GM19035 (cell line): ENCODE measurements around the gene PPP6R1.

Experiments used
- ATAC-seq: cut with Tn5 transposase; IDR thresholded peaks from one replicate; pipeline ENCODE4 v1.9.1; 2021; ENCODE audit not compliant: unreplicated experiment

Gene PPP6R1

DNA sequence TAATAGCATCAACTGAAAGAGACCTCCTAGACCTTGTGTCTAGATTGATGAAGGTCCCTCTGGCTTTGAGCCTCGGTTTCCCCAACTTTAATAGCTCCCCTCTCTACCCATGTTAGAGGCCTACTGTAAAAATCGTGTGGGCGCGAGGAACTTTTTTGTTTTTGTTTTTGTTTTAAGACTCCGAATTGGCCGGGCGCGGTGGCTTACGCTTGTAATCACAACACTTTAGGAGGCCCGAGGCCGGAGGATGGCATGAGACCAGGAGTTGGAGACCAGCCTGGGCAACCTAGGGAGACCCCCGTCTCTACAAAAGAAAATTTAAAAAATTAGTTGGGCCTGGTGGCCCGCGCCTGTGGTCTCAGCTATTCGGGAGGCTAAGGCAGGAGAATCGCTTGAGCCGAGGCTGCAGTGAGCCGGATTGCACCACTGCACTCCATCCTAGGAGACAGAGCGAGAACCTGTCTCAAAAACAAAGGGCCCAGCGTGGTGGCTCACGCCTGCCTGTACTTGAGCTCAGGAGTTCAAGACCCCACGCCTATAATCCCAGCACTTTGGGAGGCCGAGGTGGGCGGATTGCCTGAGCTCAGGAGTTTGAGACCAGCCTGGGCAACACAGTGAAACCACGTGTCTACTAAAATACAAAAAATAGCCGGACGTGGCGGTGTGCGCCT is 858 bp upstream of the PPP6R1 start:
- no peak for ATAC-seq

DNA sequence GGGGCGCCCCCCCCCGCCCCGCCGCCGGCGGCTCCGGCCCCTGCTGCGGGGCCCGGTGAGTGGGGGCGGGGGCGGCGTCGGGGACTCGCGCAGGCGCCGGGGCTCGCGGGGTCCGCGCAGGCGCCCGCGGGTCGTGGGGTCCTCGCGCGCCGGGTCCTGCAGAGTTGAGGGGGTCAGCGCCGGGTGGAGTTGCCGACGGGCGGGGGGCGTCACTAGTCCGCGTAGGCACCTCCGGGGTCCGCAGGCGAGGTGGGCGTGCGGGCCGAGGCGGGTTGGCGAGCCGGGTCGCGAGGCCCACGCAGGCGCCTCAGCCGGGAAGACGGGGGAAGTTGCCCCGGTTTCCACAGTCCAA is 365 bp downstream of the PPP6R1 start:
- ATAC-seq, result peak; percentile 10

DNA sequence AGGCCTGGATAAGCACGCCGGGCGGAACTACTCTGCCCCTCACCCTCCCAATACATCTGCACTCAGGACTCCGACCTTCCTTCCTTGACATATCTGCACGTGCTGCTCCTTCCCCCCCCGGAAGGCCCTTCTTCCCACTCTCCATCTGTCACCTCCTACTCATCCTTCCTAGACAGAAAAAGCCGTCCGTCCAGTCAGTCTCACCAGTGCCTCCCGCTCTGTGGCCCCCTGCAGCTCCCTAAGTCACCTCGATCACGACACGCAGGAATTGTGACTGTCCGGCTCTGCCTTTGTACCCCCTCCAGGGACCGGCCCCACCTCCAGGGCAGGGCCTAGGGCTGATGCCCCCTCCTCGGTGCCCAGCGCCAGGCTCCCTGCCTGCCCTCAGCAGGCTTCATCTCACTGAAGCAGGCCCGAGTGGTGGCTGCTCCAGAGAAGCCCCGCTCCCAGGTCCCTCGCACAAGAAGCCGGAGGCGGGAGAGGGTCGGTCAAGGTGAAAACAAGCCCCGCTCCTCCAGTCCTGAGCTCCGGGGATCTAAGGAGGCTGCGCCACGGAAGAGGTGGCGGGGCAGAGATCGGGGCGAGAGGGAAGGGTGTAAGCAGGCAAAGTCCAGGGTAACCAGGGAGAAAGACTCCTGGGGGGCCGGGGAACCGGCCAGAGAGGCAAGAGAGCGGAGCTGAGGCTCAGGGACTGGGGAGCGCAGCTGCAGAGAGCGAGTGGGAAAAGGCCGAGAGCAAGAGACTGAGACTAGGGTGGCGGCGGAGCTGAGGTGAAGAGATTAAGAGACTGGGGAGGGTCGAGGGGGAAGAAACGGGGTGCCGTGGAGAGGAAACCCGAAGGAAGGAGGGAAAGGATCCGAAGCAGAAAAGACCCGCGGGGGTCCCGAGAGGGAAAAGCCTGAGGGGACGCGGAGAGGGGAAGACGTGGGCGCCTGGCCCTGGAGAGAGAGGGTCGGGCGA is 1.1 kb downstream of the PPP6R1 start:
- no peak for ATAC-seq

DNA sequence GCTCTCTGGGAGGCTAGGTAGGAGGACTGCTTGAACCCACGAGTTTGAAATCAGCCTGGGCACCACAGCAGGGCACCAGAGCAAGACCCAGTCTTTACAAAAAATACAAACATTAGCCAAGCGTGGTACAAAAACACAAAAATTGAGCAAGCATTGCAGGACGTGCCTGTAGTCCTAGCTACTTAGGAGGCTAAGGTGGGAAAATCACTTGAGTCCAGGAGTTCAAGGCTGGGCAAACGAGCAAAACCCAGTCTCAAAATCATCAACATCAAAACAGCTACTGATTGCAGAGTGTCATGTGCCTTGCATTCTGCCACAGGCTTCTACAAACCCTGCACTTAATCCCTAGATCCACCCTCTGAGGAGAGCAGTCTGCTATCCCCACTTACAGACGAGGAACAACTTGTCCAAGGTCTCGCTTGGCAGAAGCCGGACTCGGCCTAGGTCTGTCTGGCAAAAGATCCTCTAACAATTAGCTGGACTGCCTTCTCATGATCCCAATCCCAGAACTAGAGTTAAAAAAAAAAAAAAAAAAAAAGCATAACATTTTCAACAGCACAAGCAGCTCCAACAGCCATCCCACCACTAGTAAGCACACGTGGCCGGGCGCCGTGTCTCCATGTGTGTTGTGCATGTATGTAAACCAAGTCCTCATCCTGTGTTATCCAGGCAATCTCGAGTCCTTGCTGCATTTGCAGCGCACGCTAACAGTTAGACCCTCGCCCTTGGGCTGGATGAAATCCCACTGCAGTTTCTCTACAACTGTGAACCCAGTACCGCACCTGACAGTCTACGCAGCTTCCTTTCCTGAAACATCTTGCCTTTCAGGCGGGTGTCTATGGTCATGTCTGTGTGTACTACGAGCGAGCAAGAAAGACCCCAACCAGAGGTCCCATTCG is 2.0 kb downstream of the PPP6R1 start:
- no peak for ATAC-seq

DNA sequence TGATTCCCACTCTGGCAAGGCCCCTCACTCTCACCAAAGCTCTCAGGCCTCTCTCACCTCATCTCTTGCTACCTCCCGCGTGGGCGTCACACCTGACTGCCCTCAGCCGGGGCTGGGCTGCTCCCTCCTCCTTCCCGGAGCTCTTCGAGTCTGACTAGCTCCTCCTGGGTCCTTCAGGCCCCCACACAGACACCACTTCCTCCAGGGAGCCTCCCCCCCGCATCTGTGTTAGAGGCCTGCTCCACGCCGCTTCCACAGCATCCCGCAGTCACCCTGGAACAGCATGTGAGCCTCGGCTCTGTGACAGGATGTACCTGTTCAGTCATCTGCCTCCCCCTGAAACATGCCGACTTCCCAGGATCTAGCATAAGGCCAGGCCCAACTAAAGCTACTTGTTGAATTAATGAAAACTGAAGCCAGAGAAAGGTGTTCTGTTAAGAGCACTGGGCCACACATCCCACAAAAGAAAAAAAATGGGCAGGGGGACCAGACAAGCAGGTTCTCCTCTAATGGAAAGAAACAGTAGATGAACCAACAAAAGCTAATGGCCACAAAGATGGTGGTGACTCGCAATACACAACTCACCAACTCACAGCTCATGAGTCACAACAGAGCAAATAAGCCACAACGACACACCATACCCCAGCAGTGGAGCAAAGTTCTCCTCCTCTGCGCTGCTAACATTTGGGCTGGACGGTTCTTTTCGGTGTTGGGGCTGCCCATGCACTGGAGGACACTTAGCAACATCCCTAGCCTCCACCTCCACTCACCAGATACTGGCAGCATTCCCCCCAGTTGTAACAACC is 3.0 kb downstream of the PPP6R1 start:
- no peak for ATAC-seq

DNA sequence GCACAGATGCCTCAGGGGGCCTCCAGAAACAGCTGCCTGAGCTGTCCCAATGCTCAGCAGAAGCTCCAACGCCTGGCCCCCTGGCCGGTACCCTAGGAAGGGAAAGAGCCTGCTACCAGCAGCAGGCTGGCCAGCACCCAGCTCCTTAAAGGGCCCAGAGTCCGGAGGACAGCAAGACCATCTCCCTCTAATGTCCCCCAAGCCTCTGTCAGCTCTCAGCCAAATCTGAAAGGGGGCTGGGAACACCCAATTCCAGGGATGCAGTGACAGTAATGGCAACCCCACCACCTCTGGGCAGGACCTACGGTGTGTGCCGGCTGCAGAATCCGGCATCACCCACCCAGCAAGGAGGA is 4.2 kb downstream of the PPP6R1 start:
- no peak for ATAC-seq

DNA sequence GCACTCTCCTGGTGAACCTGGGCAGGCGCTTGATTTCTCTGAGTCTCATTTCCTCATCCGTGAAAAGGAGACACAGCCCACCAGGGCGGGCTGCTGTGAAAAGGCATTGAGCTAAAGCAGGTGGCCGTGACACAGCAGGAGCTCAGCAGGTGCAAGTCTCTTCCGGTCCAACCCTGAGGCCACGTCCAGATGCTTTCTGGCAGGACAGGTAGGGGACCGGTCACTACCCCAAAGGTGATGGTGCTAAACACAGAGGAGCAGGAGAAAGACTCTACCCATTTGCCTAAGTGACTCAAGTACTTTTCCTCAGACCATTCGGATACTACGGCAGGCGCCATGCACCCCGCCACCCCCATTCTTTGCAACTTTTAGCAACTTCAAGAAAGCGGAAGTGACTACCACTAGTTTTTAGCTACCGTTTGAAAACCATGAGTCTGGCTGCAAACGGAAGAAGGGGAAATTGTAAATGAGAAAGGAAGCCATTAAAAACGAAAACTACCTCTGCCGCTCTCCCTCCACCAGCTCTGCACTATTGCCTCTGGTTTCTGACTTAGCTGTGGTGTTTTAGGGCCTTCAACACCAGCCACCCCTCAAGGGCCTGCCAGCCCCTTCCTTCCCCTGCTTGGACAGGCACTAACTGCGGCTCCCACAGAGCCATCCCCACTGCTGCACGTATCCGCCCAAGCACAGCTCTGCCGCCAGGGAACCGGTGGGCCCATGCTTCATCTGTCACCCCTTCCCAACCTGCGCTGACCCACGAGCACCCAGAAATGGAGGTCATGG is 4.8 kb downstream of the PPP6R1 start:
- ATAC-seq, result no peak

DNA sequence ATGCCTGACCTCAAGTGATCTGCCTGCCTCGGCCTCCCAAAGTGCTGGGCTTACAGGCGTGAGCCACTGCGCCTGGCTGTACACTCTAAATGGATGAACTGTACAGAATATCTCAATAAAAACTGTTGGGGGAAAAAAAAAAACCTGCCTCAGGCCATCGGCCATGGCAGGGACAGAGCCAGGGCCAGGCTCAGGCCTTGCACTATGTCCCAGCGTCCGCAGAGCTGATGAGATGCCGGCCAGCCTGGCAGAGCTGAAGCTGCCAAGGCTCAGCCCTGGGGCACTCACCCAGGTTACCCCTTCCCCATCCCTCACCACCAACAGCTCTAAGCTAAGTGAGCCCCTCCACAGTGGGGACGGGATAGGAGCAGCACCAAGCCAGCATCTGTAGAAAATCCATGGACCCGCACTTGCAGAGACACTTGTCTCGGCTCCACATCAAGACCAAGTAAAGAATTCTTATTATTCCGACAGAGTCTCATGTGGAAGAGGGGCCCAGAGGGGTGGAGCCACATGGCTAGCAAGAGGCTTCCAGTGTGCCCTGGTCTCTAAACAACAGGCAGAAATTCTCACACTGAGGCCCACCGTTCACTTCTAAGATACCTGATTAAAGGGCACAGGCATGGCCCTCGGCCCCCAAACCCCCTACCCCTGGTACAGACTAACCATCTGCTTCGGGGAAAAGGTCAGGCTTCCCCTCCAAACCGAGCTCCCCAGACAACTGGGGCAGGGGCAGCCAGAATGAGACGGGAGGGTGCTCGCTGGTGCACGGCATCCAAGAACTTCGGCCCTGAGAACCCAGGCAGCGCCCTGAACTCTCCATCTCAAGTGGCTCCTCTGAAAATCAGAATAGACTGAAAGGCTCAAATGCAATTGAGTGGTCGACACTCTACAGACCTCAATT is 5.8 kb downstream of the PPP6R1 start:
- no peak for ATAC-seq

DNA sequence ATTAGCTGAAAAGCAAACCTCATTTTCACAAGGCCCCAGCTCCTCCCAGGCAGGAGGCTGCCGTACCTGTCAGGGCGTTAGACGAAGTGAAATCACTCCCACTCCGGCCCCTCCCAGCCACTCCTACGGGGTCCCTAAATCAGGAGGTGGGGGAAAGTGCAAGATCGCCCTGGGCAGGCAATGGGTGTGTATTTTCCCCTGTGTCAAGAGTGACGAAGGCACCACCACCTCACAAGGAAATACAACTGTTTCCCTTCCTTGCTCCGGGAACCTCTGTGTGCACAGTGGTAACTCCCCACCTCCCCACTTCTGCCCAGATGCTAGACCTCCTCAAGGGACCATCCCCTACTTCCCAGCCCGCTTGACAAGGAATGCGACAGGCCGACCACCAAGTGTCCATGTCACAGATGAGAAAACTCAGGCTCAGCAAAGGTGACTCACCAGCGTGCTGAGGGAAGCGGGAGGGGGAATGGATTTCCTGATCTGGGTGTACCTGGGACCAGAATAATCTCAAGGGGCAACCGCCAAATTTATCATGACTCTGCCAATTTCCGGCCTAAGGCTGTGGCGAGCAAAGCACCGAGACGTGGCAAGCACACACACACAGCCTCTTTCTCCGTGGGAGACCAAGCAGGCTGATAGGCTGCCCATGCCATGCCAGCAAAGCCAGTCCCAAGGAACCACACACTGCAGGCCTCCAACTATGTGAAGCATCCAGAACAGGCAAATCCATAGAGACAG is 7.3 kb downstream of the PPP6R1 start:
- no peak for ATAC-seq

DNA sequence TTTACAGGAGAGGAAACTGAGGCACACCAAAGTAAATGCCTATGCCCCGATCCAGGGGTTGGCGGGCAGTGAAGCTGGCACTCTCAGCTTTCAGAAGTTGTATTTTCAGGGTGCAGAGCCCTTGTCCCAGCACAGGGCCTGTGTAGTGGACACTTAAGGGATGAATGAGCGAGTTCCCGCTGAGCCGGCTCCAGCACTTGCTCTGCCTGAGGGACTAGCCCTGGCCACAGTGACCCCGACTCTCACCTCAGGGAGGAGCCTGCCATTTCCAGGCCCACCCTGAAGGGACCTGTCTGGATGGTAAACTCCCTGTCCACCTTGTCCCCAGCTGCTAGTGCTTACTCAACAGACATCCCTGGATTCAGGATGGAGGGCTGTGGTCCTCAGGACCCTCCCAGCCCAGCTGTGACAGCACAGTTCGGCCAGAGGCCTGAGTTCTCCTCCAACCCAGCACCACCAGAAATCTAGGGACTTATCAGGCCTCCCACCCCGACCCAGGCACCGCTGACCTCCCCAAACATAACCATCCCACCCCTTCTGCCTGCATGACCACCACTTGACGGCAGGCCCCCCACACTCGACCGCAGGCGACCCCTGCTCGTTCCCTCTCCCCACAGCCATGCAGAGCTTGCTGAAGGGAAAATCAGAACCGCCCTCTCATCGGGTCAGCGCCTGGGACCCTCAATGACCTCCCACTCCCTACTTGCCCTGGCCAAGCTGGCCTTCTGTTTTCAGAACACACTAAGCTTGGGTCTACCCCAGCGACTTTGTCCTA is 8.4 kb downstream of the PPP6R1 start:
- ATAC-seq, result no peak

DNA sequence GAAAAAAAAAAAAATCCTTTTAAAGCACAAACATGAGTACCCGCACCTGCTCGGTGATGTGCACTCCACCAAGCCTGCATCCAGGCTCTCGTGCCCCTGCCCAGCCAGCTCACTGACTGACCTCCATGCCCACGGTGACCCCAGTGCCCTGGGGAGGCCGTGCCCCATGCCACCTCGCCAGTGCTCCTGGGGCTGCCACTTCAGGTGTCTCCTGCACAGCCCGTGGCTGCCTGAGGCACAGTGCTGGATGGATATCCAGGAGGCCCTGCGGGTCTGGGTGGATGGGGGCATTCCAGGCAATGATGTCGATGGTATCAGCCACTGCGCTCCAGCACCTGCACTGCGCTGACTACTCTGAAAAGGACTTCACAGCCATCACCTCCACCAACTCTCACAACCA is 9.0 kb downstream of the PPP6R1 start:
- ATAC-seq, result no peak

DNA sequence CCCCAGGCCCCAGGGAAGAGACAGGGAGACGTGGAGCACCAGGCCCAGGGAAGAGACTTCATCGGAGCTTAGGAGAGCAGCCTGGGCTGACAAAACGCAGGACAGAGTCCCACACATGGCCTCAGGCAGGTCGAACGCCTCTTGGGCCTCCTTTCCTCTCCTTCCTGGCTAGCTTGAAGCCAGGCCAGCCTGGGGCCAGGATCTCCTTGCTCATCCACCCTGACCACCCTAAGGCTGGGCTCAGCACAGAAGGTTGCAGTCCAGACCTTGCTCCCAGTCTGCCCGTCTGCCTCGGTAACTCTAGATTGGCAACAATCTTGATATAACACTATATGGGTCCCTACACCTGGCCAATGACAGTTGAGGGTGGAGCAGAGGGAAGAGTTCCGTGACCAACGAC is 10.1 kb downstream of the PPP6R1 start:
- no peak for ATAC-seq

DNA sequence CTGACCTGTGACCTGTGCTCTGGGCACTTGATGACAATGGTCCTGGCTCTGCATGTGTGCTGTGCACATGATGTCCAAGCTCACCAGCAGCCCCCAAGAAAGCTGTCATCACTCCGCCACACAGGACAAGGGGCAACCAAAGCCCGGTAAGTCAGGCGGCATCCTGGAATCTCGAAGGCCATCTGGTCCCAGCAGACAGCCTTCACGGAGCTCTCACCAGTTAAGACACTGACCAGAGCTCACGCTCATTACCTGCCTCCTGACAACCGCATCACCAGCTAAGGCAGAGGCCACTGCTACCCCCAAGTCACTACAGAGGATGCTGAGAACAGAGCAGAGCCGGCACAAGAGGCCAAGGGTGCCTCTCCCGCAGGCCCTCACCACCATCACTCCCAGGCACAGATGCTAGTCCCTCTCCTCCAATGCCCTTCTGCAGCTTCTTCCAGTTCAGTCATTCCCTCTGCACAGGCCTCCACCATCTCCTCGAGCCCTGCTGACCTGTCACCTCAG is 10.6 kb downstream of the PPP6R1 start:
- ATAC-seq, result no peak

DNA sequence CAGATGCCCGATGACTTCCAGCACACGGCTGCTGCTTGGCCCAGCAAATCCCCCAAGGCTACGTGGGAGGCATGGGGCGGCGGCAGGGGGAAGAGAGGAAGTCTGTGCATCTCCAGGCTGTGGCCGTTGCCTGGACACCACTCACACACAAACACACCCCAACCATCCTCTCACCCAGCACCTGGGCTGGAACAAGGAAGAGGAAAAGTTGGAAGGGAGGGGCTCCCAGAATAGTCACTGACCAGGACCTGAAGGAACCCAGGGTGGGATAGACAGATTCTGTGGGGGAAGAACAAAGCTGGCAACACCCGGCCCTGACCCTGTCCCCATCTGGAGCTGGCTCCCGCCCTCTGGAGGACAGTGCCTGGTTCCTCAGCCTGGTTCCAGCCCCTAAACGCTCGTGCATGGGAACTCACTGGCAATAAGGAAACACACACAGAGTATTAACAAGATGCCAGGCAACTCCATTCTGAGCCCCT is 11.2 kb downstream of the PPP6R1 start:
- ATAC-seq, result no peak

DNA sequence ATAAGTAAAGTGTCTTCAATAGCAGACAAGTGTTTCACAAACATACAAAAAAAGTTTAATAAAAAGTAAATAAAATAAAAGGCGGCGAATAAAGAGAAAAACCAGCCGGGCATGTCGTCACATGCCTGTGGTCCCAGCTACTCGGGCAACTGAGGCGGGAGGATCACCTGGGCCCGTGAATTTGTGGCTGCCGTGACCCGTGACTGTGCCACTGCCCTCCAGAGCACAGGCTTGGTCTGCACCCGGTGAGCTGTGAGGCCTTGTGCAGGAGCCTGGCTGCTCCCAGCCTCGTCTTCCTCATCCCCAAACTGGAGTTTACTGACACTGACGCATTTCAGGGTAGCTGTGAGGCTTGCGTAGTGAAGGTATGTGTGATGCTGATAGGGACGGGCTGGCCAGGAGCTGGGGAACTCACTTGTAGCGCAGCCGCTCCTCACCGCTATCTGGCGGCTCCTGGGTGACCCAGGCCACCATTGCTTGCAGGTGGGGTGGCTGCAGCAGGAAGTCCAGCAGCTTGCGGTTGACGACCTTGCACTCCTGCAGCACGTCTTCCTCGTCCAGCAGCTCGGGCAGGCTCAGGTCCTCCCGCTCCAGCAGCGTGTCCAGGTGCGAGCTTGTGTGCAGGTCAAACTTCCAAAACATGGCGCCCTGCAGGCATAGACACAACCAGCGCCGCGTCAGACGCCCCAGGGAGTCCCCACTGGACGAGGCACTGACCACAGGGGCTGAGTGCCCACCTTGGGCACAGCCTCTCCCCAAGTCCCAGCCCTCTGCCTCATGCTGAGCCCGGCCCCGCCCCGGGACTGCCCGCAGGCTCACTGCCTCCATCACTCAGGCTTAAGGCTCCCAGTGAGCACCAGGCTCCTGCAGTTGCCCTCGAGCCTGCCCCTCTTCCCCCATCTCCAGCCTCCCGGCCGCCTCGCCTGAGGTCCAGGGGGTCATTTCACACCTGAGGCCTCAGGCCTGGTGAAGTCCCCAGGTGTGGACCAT is 12.1 kb downstream of the PPP6R1 start:
- ATAC-seq, result no peak
